ENCODE measurements around the gene PDIA5.

GRCh38 chr3:123198372-123198771 is 131.5 kb downstream of the PDIA5 start:
- TF ChIP-seq CTCF (IDR thresholded peaks at IDR 0.05) (no peak), POLR2A (IDR thresholded peaks at IDR 0.05) (no peak)

Data from heart left ventricle (tissue), 13 donors.